DMS79 treated with DMSO at 0.1 percent for 48 hours (cell line): ENCODE results near the gene LMO1.
A peak's percentile ranks its signal among the peaks of the same experiment; 100 is the strongest.

Source experiments
- DNase-seq: peaks from one replicate; lab custom pipeline; 2025; lab: John Stamatoyannopoulos, UW

Gene LMO1

DNA sequence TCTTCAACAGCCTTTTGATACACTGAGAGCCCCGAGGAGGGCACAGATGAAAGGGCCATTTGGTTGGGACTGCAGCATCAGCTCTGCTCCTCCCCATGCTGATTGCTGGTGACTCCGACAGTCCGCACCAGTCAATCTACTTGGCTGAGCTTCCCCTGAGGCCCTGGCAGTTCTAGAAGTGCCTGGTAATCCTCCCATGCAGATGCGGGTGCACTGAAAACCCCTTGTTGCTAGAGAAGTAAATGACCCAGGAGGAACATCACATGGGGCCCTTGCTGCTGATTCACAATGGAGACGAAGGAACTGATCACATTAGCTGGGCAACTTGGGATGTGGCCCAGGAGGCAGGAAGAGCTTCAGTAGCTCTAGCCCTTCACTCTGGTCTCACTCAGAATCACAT, 59.7 kb downstream of the LMO1 start:
- no peak for DNase-seq

DNA sequence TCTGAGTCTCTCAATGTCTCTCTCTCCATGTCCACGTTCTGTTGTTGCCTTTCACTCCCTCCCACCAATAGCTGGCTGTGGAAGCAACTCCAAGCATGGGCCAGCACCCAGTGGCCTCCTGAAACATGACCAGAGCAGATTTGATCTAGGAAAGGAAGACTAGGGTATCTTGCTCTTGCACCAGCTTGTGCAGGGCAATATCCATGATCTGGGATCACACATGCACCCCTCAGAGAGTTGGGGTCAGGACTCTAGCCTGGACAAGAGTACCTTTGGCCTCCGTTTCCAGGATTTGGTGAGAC, 60.3 kb downstream of the LMO1 start:
- no peak for DNase-seq

DNA sequence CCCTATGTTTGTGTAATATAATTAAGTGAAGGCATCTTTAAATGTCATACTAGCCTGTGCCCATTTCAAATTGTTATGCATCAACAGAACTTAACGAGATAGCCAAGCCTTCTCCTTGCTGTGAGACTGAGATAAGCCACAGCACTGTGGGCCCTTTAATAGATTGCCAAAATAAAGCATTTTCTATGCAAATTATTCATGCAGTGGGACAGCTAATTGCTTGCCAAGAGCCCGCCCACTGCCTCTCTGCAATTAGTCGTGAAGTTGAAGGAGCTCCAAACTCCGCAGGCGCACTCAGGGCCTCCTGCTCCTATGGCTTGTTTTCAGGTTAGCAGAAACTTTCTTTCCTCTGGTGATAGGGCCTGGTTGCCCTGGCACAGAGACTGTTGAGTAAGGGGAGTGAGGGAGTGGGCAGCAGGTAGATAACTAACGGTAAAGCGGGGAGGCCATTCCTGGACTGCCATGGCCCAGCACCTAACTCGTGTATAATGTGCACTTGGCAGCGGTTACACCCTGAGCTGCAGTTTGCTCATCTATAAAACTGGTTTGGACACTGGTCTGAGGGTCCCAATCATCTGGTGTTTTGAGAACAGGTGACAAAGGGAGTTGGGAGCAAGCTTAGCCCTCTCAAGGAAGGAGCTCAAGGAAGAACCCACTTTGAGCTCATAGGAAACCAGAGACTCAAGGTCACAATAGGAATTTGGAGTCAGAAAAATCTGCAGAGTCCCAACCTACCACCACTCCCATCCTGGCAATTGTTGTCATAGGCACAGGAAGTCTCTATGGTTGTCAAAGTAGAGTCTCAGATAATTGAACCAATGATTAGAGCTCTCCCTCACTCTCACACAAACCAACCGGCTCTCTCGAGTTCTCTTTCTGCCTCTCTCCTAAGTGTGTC, 60.9 kb downstream of the LMO1 start:
- no peak for DNase-seq

DNA sequence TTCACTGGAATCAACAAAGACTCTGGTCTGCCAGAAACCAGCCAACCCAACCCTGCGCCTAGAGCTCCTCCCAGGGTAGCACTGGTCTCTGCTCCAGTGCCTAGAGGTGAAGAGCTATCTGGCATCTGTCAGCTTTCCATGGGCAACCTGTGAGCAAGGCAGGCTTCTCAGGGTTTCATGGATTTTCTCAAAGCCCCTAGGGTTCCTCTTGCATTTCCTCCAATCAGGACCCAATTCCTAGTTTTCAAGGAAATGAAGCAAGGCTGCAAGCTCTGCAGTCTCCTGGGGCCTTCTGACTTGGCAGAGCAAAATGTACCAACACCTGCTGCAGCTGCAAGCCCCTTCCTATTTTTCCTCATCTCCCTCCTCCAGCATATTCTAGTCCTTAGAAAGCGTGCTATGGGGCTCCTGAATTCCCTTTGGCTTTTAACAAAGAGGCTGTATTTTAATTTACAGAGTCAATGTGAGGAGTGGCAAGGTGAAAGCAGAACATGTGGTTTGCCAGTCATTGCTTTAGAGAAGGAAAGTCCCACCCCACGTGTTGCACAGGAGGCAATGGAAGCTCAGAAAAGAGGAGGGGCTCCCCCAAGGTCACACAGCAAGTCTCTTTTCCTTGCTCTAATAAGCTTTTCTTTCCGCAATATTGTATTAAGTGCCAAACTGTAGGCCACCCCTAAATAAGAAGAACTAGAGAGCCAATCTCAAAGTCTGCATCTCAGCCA, 61.9 kb downstream of the LMO1 start:
- peak; percentile 54 for DNase-seq

DNA sequence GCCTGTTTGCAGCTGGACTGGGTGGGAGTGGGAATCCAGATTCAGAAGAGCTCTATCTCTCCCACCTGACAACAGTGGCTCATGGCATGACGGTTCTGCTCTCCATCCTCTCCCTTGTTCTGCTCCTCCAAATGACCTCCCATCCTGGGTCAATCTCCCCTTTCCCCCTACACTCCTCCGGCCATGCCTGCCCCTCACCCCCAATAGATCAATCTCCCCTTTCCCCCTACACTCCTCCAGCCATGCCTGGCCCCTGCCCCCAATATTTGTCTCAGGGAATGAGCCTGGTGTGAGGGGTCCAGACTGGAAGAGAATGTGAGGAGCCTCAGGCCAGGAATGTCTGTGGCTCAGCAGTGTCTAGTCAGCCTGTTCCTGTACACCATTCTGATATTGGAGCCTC, 64.0 kb downstream of the LMO1 start:
- no peak for DNase-seq

DNA sequence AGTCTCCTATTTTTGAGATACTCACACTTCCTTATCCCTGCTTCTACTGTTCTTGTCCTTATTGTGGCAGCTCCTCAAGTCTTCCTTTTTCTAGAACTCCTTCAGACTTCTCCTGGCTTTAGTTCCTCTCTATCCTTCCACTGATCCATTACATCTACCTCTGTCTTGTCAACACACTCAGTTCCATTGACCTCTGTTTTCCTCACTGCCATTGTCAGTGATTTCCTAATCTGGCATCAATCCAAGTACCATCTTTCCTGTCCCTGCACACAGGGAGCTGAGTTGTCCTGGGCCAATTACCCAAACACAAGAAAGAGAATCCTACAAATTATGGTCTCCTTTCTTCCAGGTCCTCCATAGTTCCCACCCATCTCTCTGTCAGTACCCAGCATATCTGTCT, 66.9 kb downstream of the LMO1 start:
- DNase-seq: no peak

DNA sequence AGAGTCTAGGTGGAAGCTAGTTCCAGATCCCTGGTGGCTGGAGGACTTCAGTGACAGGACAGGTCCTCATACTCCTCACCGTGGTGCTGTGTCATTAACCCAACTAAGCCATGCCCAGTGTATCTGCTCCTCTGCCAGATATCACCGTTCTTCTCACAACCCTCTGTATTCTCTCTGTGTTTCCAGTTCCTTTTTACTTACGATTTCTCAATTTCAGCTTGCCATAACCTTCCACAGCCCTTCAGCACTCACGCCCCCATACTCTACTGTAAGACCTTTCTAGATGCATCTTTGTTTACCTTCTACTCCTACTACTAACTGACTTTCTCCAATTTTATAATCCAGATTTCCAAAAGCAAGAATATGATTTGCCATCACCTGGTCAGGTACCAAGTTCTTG, 68.7 kb downstream of the LMO1 start:
- no peak for DNase-seq

DNA sequence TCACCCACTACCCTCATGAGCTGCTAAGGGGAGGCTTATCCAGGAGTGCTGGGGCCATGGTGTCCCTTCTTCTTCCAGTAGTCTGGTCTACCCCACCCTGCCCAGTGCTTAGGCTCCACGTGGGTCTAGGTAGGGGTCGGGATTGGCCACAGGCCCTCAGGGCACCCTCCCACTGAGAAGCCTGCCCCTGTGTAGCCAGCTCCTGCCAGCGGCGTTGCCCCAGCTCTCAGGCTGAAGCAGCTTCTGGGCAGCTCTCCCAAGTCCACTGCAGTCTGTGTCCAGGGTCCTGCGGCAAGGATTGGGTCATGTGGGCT, 70.8 kb downstream of the LMO1 start:
- no peak for DNase-seq

DNA sequence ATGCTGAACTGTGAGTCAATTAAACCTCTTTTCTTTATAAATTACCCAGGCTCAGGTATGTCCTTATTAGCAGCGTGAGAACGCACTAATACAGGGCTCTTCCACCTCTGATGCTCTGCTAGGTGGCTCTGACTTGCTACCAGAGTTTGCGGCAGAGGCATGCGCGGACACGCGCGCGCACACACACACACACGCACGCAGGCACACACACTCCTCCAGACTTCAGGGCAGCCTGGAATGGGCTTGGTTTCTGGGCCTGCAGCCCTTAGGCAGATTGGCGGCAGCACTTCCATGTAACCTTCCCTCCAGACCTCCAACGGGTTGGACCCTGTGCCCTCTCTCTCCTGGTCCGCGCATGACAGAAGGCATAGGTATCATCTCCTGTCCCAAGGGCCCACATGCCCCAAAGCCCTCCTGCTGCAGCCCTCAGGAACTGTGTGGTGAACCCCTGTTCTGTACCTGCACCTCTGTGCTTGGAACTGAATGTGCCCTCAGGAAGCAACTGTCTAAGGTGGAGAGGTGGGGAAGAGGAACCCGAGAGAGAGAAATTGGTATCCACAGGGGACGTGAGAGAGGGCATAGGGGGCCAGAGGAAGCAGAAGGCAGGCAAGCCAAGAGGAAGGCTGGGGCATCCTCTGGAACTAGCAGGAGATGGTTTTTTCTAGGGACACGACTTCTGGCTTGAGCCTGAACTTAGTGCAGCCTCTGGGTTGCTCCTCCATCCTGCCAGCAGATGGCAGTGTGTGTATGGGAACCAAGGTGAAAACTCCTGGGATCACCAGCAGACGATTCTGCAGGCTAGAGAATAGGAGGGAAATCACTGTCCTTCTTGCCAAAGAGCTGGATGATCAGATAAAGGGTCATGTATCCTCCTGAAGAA, 71.4 kb downstream of the LMO1 start:
- peak; percentile 67 for DNase-seq

DNA sequence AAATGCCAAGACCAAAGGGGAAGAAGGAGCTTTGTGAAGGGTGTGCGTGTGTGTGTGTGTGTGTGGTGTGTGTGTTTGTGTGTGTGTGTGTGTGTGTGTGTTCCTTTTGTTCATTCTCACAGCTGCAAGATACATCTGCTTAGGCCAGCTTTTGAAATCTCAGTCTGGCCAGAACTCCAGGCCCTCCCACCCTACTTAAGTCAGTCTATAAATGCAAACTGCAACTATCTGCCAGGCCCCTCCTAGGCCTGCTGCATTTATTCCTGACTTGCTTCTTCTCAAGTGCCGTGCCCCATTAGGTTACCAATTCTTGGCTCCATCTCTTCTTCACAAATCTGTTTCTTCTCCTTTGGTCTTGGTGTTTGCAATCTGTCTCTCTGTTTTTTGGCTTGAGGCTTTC, 73.2 kb downstream of the LMO1 start:
- no peak for DNase-seq

DNA sequence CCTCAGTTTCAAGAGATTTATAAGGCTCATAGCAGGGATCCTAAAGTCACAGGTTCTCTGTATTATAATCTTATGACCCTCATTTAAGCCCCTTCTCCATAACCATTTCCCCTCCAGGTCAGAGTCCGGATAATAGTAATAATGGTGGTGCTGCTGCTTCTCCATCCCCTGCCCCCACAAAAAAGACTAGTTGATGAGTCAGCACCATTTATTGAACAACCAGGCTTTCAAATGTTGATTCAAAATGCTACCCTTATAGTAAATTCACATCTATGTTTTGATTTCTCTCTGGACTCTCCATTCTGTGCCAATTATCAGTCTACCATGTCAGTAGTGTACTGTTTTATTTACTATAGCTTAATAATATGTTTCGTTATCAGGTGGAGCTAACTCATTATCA, 77.2 kb downstream of the LMO1 start:
- DNase-seq: no peak

DNA sequence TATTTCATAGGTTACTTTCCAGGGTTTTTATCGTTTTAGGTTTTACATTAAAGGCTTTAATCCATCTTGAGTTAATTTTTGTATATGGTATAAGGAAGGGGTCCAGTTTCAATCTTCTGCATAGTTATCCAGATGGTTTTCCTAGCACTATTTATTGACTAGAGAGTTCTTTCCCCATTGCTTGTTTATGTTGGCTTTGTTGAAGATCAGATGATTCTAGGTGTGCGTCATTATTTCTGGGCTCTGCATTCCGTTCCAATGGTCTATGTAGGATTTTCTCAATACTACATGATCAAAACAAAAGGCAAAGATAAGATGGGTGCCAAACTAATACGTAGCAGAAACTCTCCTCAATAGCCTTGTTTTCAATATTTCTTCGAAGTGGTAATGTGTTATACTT, 80.6 kb downstream of the LMO1 start:
- no peak for DNase-seq

DNA sequence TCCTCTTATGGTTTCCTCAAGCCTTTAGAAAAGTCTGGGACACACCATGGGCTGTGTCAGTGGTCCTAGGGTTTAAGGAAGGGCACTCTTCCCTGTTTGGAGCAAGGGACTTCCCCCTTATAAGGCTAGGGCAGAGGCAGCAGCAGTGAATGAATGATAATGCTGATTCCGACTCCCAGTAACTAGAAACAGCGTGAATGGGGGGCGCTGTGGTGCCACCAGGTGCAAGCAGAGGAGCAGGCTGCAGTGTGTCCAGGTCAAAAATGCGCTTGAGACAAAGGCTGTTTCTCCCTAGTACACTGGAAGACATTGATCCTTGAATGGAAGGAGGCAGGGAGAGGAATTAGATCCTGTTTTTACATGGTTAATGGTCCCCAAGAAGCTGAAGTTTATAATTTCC, 83.2 kb downstream of the LMO1 start:
- DNase-seq: no peak

DNA sequence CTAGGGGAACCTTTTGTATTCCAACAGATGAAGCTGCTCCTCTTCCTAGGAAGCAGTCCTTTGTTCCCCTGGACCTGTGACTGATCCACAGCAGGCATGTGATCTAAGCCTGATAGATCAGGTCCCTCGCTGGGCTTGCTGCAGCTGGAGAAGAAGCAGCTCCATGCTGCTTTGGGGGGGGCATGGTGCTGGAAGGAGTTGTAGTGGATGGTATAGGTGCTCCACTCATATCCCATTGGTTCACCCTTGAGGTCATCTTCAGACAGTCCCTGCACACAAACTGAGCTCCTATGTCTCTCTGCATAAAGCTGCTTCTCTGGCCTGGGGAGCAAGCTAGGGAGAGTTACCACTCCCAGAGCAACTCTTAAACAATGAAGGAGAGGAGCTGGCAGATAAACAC, 85.4 kb downstream of the LMO1 start:
- no peak for DNase-seq

DNA sequence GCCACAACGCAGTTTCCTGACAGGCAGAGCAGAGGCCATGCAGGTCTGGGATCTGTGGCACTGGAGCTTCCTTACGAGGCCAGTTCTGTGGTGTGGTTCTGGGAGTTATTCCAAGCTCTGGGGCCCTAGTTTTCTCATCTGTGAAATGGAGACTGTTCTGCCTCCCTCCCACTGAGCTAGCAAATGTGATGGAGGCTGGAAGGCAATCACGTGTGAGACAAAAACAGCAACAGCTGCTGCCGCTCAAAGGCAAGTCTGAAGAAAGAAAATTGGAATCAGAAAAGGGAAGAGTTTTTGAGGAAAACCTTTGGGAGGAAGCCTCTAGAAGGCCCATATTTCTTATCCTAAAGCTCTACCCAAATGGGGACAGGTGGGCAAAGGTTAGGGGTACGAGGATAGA, 86.5 kb downstream of the LMO1 start:
- DNase-seq: no peak
